Transverse colon (tissue), 4 donors: ENCODE measurements around the gene TGFB3.

Experiments used
- CTCF ChIP-seq, 5 experiments: fragments of 200-600 bp in 3 of 5; fragments of 450-650 bp in 2 of 5; sonication (generic) in 3 of 5; IDR thresholded peaks; 1 replicate in 2 of 5; 2 replicates in 3 of 5; pipeline ENCODE4 v1.5.1; 2016 to 2017; ENCODE audit warnings: antibody characterized with exemption in 5 of 5, inconsistent platforms in 3 of 5, mild to moderate bottlenecking in 2 of 5, moderate library complexity in 1 of 5
- EP300 ChIP-seq: sonication (generic); formaldehyde crosslinking; IDR thresholded peaks from one replicate; pipeline ENCODE4 v1.6.1; 2017; ENCODE audit warnings: antibody characterized with exemption, low read depth
- POLR2A ChIP-seq: fragments of 450-650 bp; IDR thresholded peaks from one replicate; pipeline ENCODE4 v1.6.1; 2016; ENCODE audit warnings: antibody characterized with exemption, mild to moderate bottlenecking, moderate library complexity
- POLR2AphosphoS5 ChIP-seq, 3 donors: sonication (generic); formaldehyde crosslinking; IDR thresholded peaks; one replicate each; pipeline ENCODE4 v1.6.1; 2016; ENCODE audit warnings: antibody characterized with exemption in 3 of 3

- no peak for TF ChIP-seq CTCF (IDR thresholded peaks at IDR 0.05)
- TF ChIP-seq POLR2A = no peak
- peak; percentile 41 to 55 (median 45) for TF ChIP-seq POLR2AphosphoS5 (IDR thresholded peaks at IDR 0.05)
- peak; percentile 76 for TF ChIP-seq EP300
Measured at GRCh38 chr14:75989134-75989533, 7.3 kb upstream of the TGFB3 start.
